HEK293T (cell line): ENCODE results near the gene XRCC1.

Experiments
- BHLHE40 ChIP-seq: fragments of 450-650 bp; IDR thresholded peaks from 2 replicates; pipeline ENCODE4 v1.6.1; 2016; ENCODE audit warnings: mild to moderate bottlenecking, moderate library complexity, borderline replicate concordance
- CTBP1 ChIP-seq: fragments of 450-650 bp; IDR thresholded peaks from 2 replicates; pipeline ENCODE4 v1.6.1; 2016; ENCODE audit warnings: borderline replicate concordance
- FOXK2 ChIP-seq: fragments of 450-650 bp; IDR thresholded peaks from 2 replicates; pipeline ENCODE4 v1.6.1; 2016; ENCODE audit warnings: mild to moderate bottlenecking
- FOXM1 ChIP-seq: fragments of 450-650 bp; IDR thresholded peaks from 2 replicates; pipeline ENCODE4 v1.6.1; 2017; ENCODE audit warnings: mild to moderate bottlenecking, borderline replicate concordance
- SP1 ChIP-seq: fragments of 450-650 bp; IDR thresholded peaks from 2 replicates; pipeline ENCODE4 v1.6.1; 2017
- SUZ12 ChIP-seq: fragments of 450-650 bp; IDR thresholded peaks from 2 replicates; pipeline ENCODE4 v1.6.1; 2016; ENCODE audit warnings: mild to moderate bottlenecking
- TARDBP ChIP-seq: fragments of 450-650 bp; IDR thresholded peaks from 2 replicates; pipeline ENCODE4 v1.6.1; 2016
- ZNF384 ChIP-seq: fragments of 450-650 bp; IDR thresholded peaks from 2 replicates; pipeline ENCODE4 v1.6.1; 2016

DNA sequence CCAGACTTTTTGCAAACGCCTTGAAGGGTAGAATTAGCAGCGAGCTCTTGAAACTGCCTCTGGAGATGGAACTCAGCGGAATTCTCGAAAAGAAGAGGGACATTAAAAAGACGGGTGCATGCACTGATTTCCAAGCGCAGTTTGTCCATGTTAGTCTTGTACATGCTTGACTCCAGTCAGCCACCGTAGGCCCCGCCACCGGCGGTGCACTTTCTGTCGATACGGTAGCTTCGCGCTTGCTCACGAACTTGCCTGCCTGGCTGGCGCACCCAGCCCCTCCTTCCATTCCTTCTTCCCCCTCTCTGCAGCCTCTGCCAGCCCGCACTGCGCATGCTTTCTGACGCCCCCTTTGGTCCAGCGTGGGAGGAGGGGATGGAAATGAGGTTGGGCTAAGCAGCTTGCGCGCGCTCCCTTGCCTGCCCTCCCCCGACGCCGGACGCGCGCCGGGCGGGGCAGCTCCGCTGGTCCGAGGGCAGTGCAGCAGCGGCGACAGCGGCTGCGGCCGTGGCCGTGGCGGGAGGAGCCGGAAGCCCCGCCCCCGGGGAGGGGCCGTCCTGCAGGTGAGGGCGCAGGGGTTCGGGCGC lies 42.3 kb downstream of the XRCC1 start, which contains the start of gene ZNF575:
- TF ChIP-seq SP1 (no peak), FOXM1 (no peak), FOXK2 (no peak), ZNF384 (no peak), SUZ12 (no peak), TARDBP (no peak), BHLHE40 (no peak), CTBP1 (no peak)
